SW 1271 (cell line): ENCODE measurements around the gene OTOGL.
A peak's percentile ranks its signal among the peaks of the same experiment; 100 is the strongest.
"Not testable (repeated sequence)": the region's sequence is repeated elsewhere in the genome, so short reads cannot be mapped to it uniquely, and the experiment has no call there.

Experiments used
- DNase-seq, 2 experiments: peaks; one replicate each; lab custom pipeline; 2025; lab: John Stamatoyannopoulos, UW

The OTOGL gene

GRCh38 chr12:80188576-80188975 is 89.2 kb downstream of the OTOGL start:
- DNase-seq, result no peak

GRCh38 chr12:80189241-80189640 is 89.9 kb downstream of the OTOGL start:
- no peak for DNase-seq

GRCh38 chr12:80190001-80190400 is 90.7 kb downstream of the OTOGL start:
- DNase-seq, result no peak

DNA sequence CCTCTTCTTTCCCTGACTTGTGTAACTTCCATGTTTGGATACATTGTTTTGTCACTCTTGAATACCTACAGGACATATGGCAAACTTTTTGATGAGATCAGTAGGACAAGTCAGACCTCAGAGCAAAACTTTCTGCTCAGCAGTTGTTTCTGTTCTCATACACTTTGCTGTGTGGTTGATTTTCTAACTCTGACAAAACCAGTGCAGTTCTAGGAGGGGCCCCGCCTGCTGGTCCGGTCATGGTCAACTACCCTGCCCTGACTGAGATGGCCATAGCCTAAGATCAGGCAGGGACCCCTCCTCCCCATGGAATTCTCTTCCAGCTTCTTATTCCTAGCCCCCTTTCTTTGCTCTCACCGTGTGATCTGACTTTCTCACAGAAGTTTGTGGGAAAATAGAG is 92.8 kb downstream of the OTOGL start:
- DNase-seq, result no peak

GRCh38 chr12:80193865-80194264 is 94.5 kb downstream of the OTOGL start:
- DNase-seq, result no peak

DNA sequence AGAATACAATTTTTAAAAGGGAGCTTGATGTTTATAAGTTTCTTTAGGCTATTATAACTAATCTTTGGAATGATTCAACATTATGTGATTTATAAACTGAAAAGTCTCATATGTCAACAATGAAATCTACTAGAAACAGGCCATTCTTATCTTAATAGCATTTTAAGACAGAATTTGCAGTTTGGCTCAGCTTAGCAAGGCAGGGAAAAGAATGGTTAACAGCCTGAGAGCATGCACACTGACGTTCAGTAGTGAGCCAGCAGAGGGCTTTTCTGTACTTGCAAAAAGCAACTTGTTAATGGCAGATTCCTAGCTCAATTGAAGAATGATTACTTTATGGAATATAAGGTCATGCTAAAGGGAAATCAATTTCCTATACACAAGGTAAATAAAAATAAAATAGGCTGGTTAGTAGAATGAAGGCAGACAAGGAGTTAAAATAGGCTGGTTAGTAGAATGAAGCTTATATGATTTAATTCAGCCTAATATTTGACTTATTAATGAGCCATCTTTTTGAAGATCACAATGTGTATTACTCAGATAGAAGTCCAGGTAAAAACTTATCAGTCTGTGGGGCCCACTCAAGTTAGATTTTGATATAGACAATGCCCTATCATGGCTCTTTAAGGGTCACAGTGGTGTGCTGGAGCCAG is 95.9 kb downstream of the OTOGL start:
- peak; percentile 32 to 42 for DNase-seq

DNA sequence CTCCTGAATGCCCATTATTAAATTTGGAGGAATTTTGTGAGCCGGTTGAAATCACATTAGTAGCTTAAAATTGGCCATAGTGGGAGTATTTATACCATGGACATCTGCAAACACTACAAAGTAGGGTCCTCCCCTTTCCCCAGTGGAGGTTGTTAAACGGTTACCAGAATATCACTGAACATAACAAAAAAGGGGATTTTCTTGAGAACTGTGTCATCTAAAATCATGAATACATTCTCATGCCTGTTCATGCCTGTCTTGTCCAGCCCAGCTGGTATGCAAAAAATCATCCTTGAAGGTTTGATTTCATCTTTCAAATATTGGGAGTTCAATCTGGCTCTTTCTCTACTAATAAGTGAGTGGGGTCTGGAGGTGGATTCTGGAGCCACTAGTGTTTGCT is 96.4 kb downstream of the OTOGL start:
- DNase-seq, result no peak

DNA sequence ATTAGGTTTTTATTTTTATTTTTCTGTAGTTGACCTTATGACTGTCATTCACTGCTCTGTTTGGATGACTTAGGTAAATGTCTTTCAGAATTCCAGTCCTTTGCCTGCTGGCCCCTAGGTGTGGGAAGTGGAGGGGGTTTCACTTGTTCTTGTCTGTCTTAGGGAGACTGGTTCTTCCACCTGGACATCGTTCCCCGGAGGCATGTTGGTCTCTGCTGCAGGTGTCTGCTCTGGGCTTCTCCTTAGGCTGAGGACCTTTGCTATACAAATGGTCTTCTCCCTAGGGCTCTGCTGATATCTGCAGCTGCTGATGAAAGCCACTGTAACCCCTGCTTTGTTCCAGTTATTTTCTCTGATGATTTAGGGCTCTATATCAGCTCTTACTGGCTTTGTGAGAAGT is 97.1 kb downstream of the OTOGL start:
- no peak for DNase-seq

GRCh38 chr12:80198782-80199337 is 99.5 kb downstream of the OTOGL start:
- no peak for DNase-seq

GRCh38 chr12:80199931-80200330 is 100.6 kb downstream of the OTOGL start:
- no peak for DNase-seq

- no peak for DNase-seq
Measured at GRCh38 chr12:80200414-80200813, 101.1 kb downstream of the OTOGL start.

DNA sequence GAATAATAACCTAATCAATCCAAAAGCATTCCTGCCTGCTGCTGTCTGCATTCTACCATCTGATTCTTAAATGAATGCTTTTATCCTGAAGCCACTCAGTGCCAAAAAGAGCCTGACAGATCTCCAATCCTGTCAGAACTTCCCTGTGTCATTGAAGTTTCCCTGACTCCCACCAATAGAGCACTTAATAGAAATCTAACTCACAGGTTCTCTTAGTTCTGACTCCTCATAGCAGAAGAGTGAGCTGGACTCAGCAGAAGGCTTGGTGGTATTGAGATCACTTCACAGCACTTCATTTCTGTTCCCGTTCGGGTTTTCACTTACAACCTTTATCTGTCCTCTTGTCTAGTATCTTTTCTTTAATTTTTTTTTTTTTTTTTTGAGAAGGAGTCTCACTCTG is 102.6 kb downstream of the OTOGL start:
- DNase-seq, result no peak

GRCh38 chr12:80205960-80206359 is 106.6 kb downstream of the OTOGL start:
- no peak for DNase-seq

GRCh38 chr12:80208071-80208470 is 108.7 kb downstream of the OTOGL start:
- no peak for DNase-seq

DNA sequence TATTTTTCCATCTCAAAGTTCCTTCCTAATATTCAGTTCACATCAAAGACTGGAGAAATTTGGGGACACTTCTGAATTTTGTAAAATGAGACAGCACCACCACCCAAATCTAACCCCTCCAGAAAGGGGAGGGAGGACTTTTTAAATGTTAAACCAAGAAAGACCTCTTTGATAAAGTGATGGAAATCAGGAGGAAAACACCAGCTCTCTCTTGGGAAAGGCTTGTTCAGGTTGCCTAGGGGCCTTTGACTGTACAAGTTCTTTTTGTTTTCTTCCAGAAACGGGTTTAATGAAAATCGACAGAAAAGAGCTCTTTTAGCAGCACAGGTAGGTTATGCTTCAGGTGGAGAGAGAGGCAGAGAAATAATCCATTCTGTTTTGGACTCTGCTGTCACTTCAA is 112.3 kb downstream of the OTOGL start:
- no peak for DNase-seq

DNA sequence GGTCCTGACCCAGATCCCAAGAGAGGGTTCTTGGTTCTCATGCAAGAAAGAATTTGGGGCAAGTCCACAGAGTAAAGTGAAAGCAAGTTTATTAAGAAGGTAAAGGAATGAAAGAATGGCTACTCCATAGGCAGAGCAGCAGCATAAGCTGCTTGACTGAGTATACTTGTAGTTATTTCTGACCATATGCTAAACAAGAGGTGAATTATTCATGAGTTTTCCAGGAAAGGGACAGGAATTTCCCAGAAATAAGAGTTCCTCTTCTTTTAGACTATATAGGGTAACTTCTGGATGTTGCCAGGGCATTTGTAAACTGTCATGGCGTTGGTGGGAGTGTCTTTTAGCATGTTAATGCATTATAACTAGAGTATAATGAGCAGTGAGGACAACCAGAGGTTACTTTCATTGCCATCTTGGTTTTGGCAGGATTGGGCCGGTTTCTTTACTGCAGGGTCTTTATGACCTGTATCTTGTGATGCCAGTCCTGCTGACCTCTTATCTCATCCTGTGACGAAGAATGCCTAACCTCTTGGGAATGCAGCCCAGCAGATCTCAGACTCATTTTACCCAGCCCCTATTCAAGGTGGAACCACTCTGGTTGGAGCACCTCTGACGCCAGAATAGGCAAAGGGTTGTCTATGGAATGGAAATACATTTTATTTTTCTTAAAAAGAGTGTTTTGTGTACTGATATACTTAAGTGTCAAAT is 113.8 kb downstream of the OTOGL start:
- DNase-seq, result no peak

DNA sequence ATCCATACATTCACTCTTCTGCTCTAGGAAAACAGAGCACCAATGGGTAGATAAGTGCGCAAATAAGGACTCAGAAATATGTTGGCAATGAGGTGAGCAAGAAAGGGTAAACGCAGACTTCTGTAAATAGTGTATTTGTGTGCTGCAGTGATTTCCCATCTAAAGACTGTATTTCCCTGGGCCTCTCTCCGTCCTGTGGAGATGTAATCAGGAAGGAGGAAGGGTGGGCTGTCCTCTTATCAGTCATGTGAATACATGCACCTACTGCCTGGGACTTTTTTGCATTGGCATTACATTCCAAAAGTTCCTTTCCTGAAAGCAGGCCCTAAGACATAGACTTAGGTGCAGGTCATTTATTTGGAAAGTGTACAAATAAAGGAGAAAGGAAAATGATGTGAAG is 114.5 kb downstream of the OTOGL start:
- no peak for DNase-seq

- no peak for DNase-seq
Measured at GRCh38 chr12:80217011-80217535, 117.7 kb downstream of the OTOGL start.

- DNase-seq, result not testable (repeated sequence)
Measured at GRCh38 chr12:80218925-80219324, 119.6 kb downstream of the OTOGL start.

- DNase-seq, result no peak
Measured at GRCh38 chr12:80219345-80219744, 120.0 kb downstream of the OTOGL start.

- DNase-seq, result no peak
Measured at GRCh38 chr12:80222261-80222660, 122.9 kb downstream of the OTOGL start.

- peak in 1 of 2 experiments; percentile 5 for DNase-seq
Measured at GRCh38 chr12:80226576-80226975, 127.2 kb downstream of the OTOGL start.

GRCh38 chr12:80227904-80228303 is 128.6 kb downstream of the OTOGL start:
- not testable (repeated sequence) for DNase-seq
